H9 (cell line): ENCODE results near the gene SYNPO2. TPM values are rescaled to one million over a fixed set of nuclear protein-coding genes. Genes with fewer than 3 reads are reported as not detected.

ENCODE experiments used
- DNase-seq: peaks from one replicate; pipeline ENCODE4 v3.0.0-alpha.2; 2017
- H2AFZ ChIP-seq: one replicate; pipeline ENCODE4 v1.6.1; 2013; ENCODE audit warnings: mild to moderate bottlenecking, low read length, control low read depth, moderate library complexity
- H2AK5ac ChIP-seq: 2 replicates; pipeline ENCODE4 v1.6.1; 2013; ENCODE audit warnings: low read length, control low read depth, mixed read lengths; ENCODE audit not compliant: insufficient read length
- H2BK120ac ChIP-seq: one replicate; pipeline ENCODE4 v1.6.1; 2013; ENCODE audit warnings: low read depth, mild to moderate bottlenecking, low read length, control low read depth, inconsistent platforms; ENCODE audit not compliant: poor library complexity, severe bottlenecking
- H2BK12ac ChIP-seq: 2 replicates; pipeline ENCODE4 v1.6.1; 2013; ENCODE audit warnings: low read length, control low read depth, mixed read lengths, low read depth; ENCODE audit not compliant: insufficient read length
- H2BK15ac ChIP-seq: 2 replicates; pipeline ENCODE4 v1.6.1; 2013; ENCODE audit warnings: low read depth, low read length, control low read depth
- H2BK20ac ChIP-seq: one replicate; pipeline ENCODE4 v1.6.1; 2013; ENCODE audit warnings: low read depth, mild to moderate bottlenecking, low read length, control low read depth, inconsistent platforms; ENCODE audit not compliant: poor library complexity, severe bottlenecking
- H2BK5ac ChIP-seq: 2 replicates; pipeline ENCODE4 v1.6.1; 2013; ENCODE audit warnings: low read length, control low read depth, mixed read lengths; ENCODE audit not compliant: insufficient read length
- H3K14ac ChIP-seq: 2 replicates; pipeline ENCODE4 v1.6.1; 2013; ENCODE audit warnings: low read length, control low read depth; ENCODE audit not compliant: insufficient read depth
- H3K18ac ChIP-seq: 2 replicates; pipeline ENCODE4 v1.6.1; 2013; ENCODE audit warnings: low read depth, mild to moderate bottlenecking, mixed read lengths, low read length, control low read depth; ENCODE audit not compliant: insufficient read length
- H3K23ac ChIP-seq: 2 replicates; pipeline ENCODE4 v1.6.1; 2013; ENCODE audit warnings: low read length, control low read depth, mixed read lengths, low read depth; ENCODE audit not compliant: insufficient read length
- H3K23me2 ChIP-seq: 2 replicates; pipeline ENCODE4 v1.6.1; 2013; ENCODE audit warnings: low read depth, mild to moderate bottlenecking, mixed read lengths, low read length, control low read depth; ENCODE audit not compliant: insufficient read length, poor library complexity, severe bottlenecking
- H3K27ac ChIP-seq: 2 replicates; pipeline ENCODE4 v1.5.1; 2013; ENCODE audit warnings: low read length, control low read depth, mixed read lengths, low read depth; ENCODE audit not compliant: insufficient read length
- H3K27me3 ChIP-seq: 2 replicates; pipeline ENCODE4 v1.6.1; 2013; ENCODE audit warnings: low read length, control low read depth, inconsistent platforms; ENCODE audit not compliant: insufficient read depth
- H3K4ac ChIP-seq: 2 replicates; pipeline ENCODE4 v1.6.1; 2013; ENCODE audit warnings: low read depth, mild to moderate bottlenecking, control low read depth, inconsistent platforms, low read length, moderate library complexity
- H3K4me1 ChIP-seq: 2 replicates; pipeline ENCODE4 v1.6.1; 2013; ENCODE audit warnings: low read length, control low read depth, inconsistent platforms; ENCODE audit not compliant: insufficient read depth
- H3K4me2 ChIP-seq: 2 replicates; pipeline ENCODE4 v1.6.1; 2013; ENCODE audit warnings: low read length, control low read depth, mixed read lengths; ENCODE audit not compliant: insufficient read length, insufficient read depth
- H3K56ac ChIP-seq: 2 replicates; pipeline ENCODE4 v1.6.1; 2013; ENCODE audit warnings: low read depth, mild to moderate bottlenecking, mixed read lengths, low read length, control low read depth; ENCODE audit not compliant: insufficient read length
- H3K79me1 ChIP-seq: 2 replicates; pipeline ENCODE4 v1.6.1; 2013; ENCODE audit warnings: low read depth, mild to moderate bottlenecking, moderate library complexity, low read length, control low read depth, inconsistent platforms; ENCODE audit not compliant: insufficient read depth, poor library complexity, severe bottlenecking
- H3K79me2 ChIP-seq: 2 replicates; pipeline ENCODE4 v1.6.1; 2013; ENCODE audit warnings: low read length, control low read depth, inconsistent platforms; ENCODE audit not compliant: insufficient read depth
- H3K9ac ChIP-seq: 2 replicates; pipeline ENCODE4 v1.6.1; 2013; ENCODE audit warnings: low read length, control low read depth, mixed read lengths; ENCODE audit not compliant: insufficient read length; ENCODE audit errors: extremely low read depth
- H3K9me3 ChIP-seq: one replicate; pipeline ENCODE4 v1.6.1; 2013; ENCODE audit warnings: low read depth, low read length, inconsistent platforms; ENCODE audit not compliant: control insufficient read depth
- H3T11ph ChIP-seq: one replicate; pipeline ENCODE4 v1.6.1; 2013; ENCODE audit warnings: mild to moderate bottlenecking, low read length, control low read depth, inconsistent platforms
- H4K20me1 ChIP-seq: one replicate; pipeline ENCODE4 v1.6.1; 2013; ENCODE audit not compliant: control insufficient read depth, insufficient read length, insufficient read depth
- H4K5ac ChIP-seq: 2 replicates; pipeline ENCODE4 v1.6.1; 2013; ENCODE audit warnings: low read depth, mild to moderate bottlenecking, mixed read lengths, low read length, control low read depth; ENCODE audit not compliant: insufficient read length
- H4K8ac ChIP-seq: replicated peaks from 2 replicates; pipeline ENCODE4 v1.6.1; 2013; ENCODE audit warnings: low read length, control low read depth, mixed read lengths, low read depth; ENCODE audit not compliant: insufficient read length
- H4K91ac ChIP-seq: 2 replicates; pipeline ENCODE4 v1.6.1; 2013; ENCODE audit warnings: low read depth, mild to moderate bottlenecking, moderate library complexity, mixed read lengths, low read length, control low read depth; ENCODE audit not compliant: insufficient read length
- H3K27ac Mint-ChIP-seq, 3 experiments: 2 replicates in 2 of 3; 3 replicates in 1 of 3; pipeline ENCODE4 v1.8.0; 2020 to 2021; ENCODE audit warnings: mixed read lengths in 3 of 3, mild to moderate bottlenecking in 1 of 3, moderate library complexity in 1 of 3
- H3K27me3 Mint-ChIP-seq: 2 replicates; pipeline ENCODE4 v1.8.0; 2021; ENCODE audit warnings: low read depth, mild to moderate bottlenecking, moderate library complexity, mixed read lengths
- H3K36me3 Mint-ChIP-seq, 3 experiments: 2 replicates in 2 of 3; 3 replicates in 1 of 3; pipeline ENCODE4 v1.8.0; 2020 to 2021; ENCODE audit warnings: low read depth in 3 of 3, mixed read lengths in 3 of 3; ENCODE audit not compliant: insufficient read depth in 1 of 3
- H3K4me1 Mint-ChIP-seq, 2 experiments: 2 replicates each; pipeline ENCODE4 v1.8.0; 2020; ENCODE audit warnings: mixed read lengths in 2 of 2
- H3K4me3 Mint-ChIP-seq, 2 experiments: 2 replicates in 1 of 2; 3 replicates in 1 of 2; pipeline ENCODE4 v1.8.0; 2020 to 2021; ENCODE audit warnings: mild to moderate bottlenecking in 2 of 2, mixed read lengths in 2 of 2, moderate library complexity in 1 of 2
- H3K9me3 Mint-ChIP-seq, 2 experiments: 2 replicates in 1 of 2; 3 replicates in 1 of 2; pipeline ENCODE4 v1.8.0; 2020; ENCODE audit warnings: mild to moderate bottlenecking in 2 of 2, mixed read lengths in 2 of 2, moderate library complexity in 1 of 2
- CTCF ChIP-seq: fragments of 200-600 bp; sonication (generic); conservative IDR thresholded peaks from 3 replicates; pipeline ENCODE4 v1.8.0; 2021; ENCODE audit warnings: antibody characterized with exemption, mild to moderate bottlenecking
- WGBS: extraction: QIAGEN DNeasy Blood & Tissue Kit; methylation state at CpG from one replicate; pipeline ENCODE4 v1.1.7; 2013; ENCODE audit warnings: missing lambda C conversion rate, low lambda C conversion rate, mixed read lengths; ENCODE audit not compliant: insufficient read length; ENCODE audit errors: extremely low coverage; 5-methylcytosine and 5-hydroxymethylcytosine counted together
- total RNA-seq: library from RNA; stranded (reverse); gene quantifications from 2 replicates; pipeline ENCODE4 v1.2.1, GENCODE V29; 2021

The SYNPO2 gene
- total RNA-seq, 1 experiment from 2014 or later, result 1.1 TPM

- no peak overlapping the region for H3K27ac ChIP-seq
- H3K9ac ChIP-seq, result no peak overlapping the region
- WGBS, result no CpG with 5 or more reads among the region's 4 CpGs
- no peaks in the 10 kb centered on the region for H3K79me1 ChIP-seq
- no peak overlapping the region for H3K23ac ChIP-seq
- no peak overlapping the region for H3K14ac ChIP-seq
- no peaks in the 10 kb centered on the region for H4K20me1 ChIP-seq
- no peak for DNase-seq
- no peaks in the 10 kb centered on the region for H3K79me2 ChIP-seq
- no peak overlapping the region for H2BK12ac ChIP-seq
- H3K27me3 ChIP-seq, result no peaks in the 10 kb centered on the region
- peaks cover 9 to 10% of the 10 kb centered on the region in 2 experiments for H3K4me1 Mint-ChIP-seq
- H3K9me3 Mint-ChIP-seq, result no peaks in the 10 kb centered on the region
- H2AFZ ChIP-seq, result no peak overlapping the region
- H3K23me2 ChIP-seq, result no peaks in the 10 kb centered on the region
- no peak overlapping the region for H2AK5ac ChIP-seq
- H4K91ac ChIP-seq, result no peak overlapping the region
- no peak overlapping the region for H2BK120ac ChIP-seq
- no peak overlapping the region for H2BK15ac ChIP-seq
- H3K27ac Mint-ChIP-seq, result no peak overlapping the region
- H4K8ac ChIP-seq, result no peak overlapping the region
- no peak overlapping the region for H3K4me3 Mint-ChIP-seq
- H3K27me3 Mint-ChIP-seq, result no peaks in the 10 kb centered on the region
- no peak overlapping the region for H3K4me2 ChIP-seq
- H2BK5ac ChIP-seq, result no peak overlapping the region
- H3K4ac ChIP-seq, result no peak overlapping the region
- H3T11ph ChIP-seq, result no peak overlapping the region
- H4K5ac ChIP-seq, result no peak overlapping the region
- H3K9me3 ChIP-seq, result no peaks in the 10 kb centered on the region
- H3K18ac ChIP-seq, result no peak overlapping the region
- H3K56ac ChIP-seq, result no peak overlapping the region
- no peaks in the 10 kb centered on the region; the same call in 1 of the 2 replicates for H3K4me1 ChIP-seq
- no peaks in the 10 kb centered on the region for H3K36me3 Mint-ChIP-seq
- H2BK20ac ChIP-seq, result no peak overlapping the region
- TF ChIP-seq CTCF, result no peak
Observed at GRCh38 chr4:118953276-118953675, 64.6 kb downstream of the SYNPO2 start.
